Immature natural killer cell (primary cell): ENCODE results near the gene RASSF7. TPM values are rescaled to one million over a fixed set of nuclear protein-coding genes. Genes with fewer than 3 reads are reported as not detected.

ENCODE experiments used
- DNase-seq, 3 donors: peaks; one replicate each; pipeline ENCODE4 v3.0.0; 2022; ENCODE audit warnings: mixed read lengths in 1 of 3
- H3K27ac Mint-ChIP-seq, 6 donors: one replicate each; pipeline ENCODE4 v1.8.0; 2020; ENCODE audit warnings: mixed read lengths in 6 of 6, mild to moderate bottlenecking in 5 of 6, inconsistent platforms in 4 of 6, moderate library complexity in 3 of 6
- H3K27me3 Mint-ChIP-seq, 3 donors: one replicate each; pipeline ENCODE4 v1.8.0; 2020 to 2021; ENCODE audit warnings: low read depth in 3 of 3, mild to moderate bottlenecking in 3 of 3, mixed read lengths in 3 of 3, moderate library complexity in 3 of 3, inconsistent platforms in 1 of 3
- H3K36me3 Mint-ChIP-seq, 3 donors: one replicate each; pipeline ENCODE4 v1.8.0; 2020; ENCODE audit warnings: mixed read lengths in 3 of 3, inconsistent platforms in 2 of 3, mild to moderate bottlenecking in 2 of 3
- H3K4me1 Mint-ChIP-seq, 2 donors: one replicate each; pipeline ENCODE4 v1.8.0; 2020; ENCODE audit warnings: inconsistent platforms in 2 of 2, mild to moderate bottlenecking in 2 of 2, mixed read lengths in 2 of 2, moderate library complexity in 1 of 2
- H3K4me3 Mint-ChIP-seq, 5 donors: one replicate each; pipeline ENCODE4 v1.8.0; 2020; ENCODE audit warnings: mild to moderate bottlenecking in 5 of 5, mixed read lengths in 5 of 5, inconsistent platforms in 3 of 5, moderate library complexity in 3 of 5
- H3K9me3 Mint-ChIP-seq, 6 donors: one replicate each; pipeline ENCODE4 v1.8.0; 2020; ENCODE audit warnings: mild to moderate bottlenecking in 6 of 6, mixed read lengths in 6 of 6, inconsistent platforms in 4 of 6, moderate library complexity in 3 of 6
- polyA plus RNA-seq, 3 donors: library from polyadenylated mRNA; unstranded; fragments of 300-500 nt; fragmentation: Illumina TruSeq; gene quantifications; one replicate each; pipeline ENCODE4 v1.2.3, GENCODE V29; 2021

The RASSF7 gene
- polyA plus RNA-seq, 3 donors from 2014 or later = 20.3 to 31.9 (median 31.5) TPM

DNA sequence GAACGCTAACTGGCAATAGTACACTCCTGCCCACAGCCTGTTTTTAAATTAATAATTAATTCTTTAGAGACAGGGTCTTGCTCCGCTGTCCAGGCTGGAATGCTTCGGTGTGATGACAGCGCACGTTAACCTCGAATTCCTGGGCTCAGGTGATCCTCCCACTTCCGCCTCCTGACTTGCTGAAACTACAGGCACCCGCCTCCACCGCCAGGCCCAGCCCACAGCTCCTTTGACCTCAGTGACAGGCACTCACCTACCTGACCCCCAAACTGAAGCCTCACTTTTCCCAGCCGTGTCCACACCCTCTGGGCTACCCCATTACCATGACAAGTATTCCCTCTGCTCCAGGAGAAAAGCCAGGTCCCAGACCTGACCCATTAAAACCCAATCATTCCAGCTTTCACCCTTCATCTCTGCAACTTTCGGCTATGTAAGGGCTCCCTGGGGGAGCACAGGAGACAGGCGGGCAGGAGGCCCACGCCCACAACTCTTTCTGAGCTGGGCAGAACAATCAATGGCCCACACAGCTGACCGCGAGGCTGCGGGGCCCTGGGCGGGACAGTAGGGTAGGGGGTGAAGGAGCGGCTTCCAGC lies 962 bp upstream of the RASSF7 start:
- Mint-ChIP-seq H3K36me3 (no peaks in the 10 kb centered on the region), H3K27ac (peak overlapping the region; percentile 70 to 91 (median 81)), H3K9me3 (no peaks in the 10 kb centered on the region), H3K4me3 (peak overlapping the region; percentile 67 to 87 (median 73)), H3K27me3 (peaks cover 0 to 11% (median 6%) of the 10 kb centered on the region in 3 donors), H3K4me1 (peaks cover 6 to 13% of the 10 kb centered on the region in 2 donors)
- no peak for DNase-seq

DNA sequence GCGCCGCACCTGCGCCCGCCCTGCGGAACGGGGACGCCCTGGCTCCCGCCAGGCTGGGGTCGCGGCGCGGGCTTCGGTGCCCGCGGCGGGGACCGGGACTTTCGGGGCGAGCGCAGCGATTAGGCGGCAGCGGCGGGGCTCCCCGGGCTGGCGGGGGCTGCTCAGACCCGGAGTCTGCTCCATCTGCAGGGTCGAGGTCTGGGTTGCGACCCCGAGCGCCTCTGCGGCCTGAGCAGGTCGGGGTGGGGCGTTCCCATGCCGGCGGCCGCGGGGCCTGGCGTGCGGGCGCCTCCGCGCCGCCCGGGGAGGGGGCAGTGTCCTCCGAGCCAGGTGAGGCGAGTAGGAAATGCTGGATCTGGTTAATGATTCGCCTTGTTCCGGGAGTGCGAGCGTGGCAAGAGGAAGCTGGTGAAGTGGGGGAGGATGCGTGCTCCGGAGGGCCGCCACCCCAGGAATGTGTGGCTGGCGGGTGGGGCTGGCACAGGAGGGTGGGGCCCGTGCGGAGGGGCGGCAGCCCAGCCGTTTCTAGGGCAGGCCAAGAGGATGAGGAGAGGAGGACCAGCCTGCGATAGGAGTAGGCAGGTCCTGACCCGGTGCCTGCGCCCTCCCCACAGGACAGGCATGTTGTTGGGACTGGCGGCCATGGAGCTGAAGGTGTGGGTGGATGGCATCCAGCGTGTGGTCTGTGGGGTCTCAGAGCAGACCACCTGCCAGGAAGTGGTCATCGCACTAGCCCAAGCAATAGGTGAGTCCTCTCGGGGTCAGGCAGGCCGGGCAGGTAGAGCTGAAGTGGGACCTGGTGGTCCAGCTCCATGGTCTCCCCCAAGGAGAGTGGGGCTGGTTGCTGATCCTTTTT lies 606 bp downstream of the RASSF7 start:
- Mint-ChIP-seq H3K4me3 (peak overlapping the region; percentile 80 to 88 (median 84)), H3K4me1 (peaks cover 6 to 13% of the 10 kb centered on the region in 2 donors), H3K27ac (peak overlapping the region in 3 of 6 donors; percentile 58 to 62 (median 59)), H3K36me3 (no peaks in the 10 kb centered on the region), H3K9me3 (no peaks in the 10 kb centered on the region), H3K27me3 (peaks cover 0 to 11% (median 6%) of the 10 kb centered on the region in 3 donors)
- DNase-seq = no peak

DNA sequence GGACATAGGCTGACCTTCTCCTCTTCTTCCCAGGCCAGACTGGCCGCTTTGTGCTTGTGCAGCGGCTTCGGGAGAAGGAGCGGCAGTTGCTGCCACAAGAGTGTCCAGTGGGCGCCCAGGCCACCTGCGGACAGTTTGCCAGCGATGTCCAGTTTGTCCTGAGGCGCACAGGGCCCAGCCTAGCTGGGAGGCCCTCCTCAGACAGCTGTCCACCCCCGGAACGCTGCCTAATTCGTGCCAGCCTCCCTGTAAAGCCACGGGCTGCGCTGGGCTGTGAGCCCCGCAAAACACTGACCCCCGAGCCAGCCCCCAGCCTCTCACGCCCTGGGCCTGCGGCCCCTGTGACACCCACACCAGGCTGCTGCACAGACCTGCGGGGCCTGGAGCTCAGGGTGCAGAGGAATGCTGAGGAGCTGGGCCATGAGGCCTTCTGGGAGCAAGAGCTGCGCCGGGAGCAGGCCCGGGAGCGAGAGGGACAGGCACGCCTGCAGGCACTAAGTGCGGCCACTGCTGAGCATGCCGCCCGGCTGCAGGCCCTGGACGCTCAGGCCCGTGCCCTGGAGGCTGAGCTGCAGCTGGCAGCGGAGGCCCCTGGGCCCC lies 1.4 kb downstream of the RASSF7 start:
- H3K9me3 Mint-ChIP-seq = no peaks in the 10 kb centered on the region
- H3K27ac Mint-ChIP-seq = no peak overlapping the region
- H3K36me3 Mint-ChIP-seq = no peaks in the 10 kb centered on the region
- DNase-seq = no peak
- H3K4me3 Mint-ChIP-seq = peak overlapping the region in 3 of 5 donors; percentile 80 to 87 (median 84)
- H3K27me3 Mint-ChIP-seq = peaks cover 0 to 6% (median 6%) of the 10 kb centered on the region in 3 donors
- peaks cover 6 to 11% of the 10 kb centered on the region in 2 donors for H3K4me1 Mint-ChIP-seq

DNA sequence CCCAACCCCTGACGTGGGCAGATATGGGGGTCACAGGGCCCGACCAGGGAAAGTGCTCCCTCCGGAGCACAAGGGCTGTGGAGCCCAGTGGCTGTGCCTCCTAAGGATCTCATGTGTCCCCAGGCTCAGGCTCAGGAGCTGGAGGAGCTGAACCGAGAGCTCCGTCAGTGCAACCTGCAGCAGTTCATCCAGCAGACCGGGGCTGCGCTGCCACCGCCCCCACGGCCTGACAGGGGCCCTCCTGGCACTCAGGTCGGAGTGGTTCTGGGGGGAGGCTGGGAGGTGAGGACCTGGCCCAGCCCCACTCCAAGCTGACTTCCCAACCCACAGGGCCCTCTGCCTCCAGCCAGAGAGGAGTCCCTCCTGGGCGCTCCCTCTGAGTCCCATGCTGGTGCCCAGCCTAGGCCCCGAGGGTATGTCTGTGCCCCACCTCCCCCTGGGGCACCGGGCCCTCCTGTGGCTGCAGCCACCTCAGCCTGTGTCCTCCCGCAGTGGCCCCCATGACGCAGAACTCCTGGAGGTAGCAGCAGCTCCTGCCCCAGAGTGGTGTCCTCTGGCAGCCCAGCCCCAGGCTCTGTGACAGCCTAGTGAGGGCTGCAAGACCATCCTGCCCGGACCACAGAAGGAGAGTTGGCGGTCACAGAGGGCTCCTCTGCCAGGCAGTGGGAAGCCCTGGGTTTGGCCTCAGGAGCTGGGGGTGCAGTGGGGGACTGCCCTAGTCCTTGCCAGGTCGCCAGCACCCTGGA lies 2.5 kb downstream of the RASSF7 start:
- Mint-ChIP-seq H3K36me3 (no peaks in the 10 kb centered on the region), H3K27me3 (peaks cover 0 to 6% (median 6%) of the 10 kb centered on the region in 3 donors), H3K4me1 (peaks cover 6 to 14% of the 10 kb centered on the region in 2 donors), H3K27ac (no peak overlapping the region), H3K4me3 (no peak overlapping the region), H3K9me3 (no peaks in the 10 kb centered on the region)
- DNase-seq = no peak

DNA sequence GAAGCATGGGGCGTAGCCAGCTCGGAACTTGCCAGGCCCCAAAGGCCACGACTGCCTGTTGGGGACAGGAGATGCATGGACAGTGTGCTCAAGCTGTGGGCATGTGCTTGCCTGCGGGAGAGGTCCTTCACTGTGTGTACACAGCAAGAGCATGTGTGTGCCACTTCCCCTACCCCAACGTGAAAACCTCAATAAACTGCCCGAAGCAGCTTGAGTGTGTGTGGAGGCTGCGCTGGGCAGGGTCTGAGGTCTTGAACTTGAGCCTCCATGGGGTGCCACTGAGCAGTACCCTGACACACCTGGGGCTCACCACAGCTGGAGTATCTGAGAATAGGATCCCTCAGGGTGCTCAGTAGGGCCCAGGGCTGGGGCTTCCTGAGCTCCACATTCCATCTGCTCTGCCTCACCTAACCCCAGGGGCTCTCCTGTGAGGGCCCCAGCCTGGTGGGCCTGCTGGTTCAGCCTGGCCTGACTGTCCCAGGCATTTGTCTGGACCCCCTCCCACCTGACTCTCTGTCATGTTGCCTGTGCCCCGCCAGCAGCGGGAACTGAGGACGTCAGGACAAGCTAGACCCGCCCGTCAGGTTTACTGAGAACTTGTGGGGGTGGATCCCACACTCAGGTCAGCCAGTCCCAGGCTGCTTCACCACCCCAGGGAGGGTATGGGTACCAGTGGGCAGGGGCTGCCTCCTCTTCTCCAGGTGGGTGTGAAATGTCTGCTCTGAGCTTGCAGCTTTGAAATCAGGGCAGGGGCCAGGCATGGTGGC lies 3.2 kb downstream of the RASSF7 start:
- no peaks in the 10 kb centered on the region for H3K9me3 Mint-ChIP-seq
- H3K36me3 Mint-ChIP-seq = no peaks in the 10 kb centered on the region
- H3K27ac Mint-ChIP-seq = no peak overlapping the region
- peaks cover 0 to 6% (median 6%) of the 10 kb centered on the region in 3 donors for H3K27me3 Mint-ChIP-seq
- DNase-seq = no peak
- no peak overlapping the region for H3K4me3 Mint-ChIP-seq
- peaks cover 6 to 14% of the 10 kb centered on the region in 2 donors for H3K4me1 Mint-ChIP-seq

DNA sequence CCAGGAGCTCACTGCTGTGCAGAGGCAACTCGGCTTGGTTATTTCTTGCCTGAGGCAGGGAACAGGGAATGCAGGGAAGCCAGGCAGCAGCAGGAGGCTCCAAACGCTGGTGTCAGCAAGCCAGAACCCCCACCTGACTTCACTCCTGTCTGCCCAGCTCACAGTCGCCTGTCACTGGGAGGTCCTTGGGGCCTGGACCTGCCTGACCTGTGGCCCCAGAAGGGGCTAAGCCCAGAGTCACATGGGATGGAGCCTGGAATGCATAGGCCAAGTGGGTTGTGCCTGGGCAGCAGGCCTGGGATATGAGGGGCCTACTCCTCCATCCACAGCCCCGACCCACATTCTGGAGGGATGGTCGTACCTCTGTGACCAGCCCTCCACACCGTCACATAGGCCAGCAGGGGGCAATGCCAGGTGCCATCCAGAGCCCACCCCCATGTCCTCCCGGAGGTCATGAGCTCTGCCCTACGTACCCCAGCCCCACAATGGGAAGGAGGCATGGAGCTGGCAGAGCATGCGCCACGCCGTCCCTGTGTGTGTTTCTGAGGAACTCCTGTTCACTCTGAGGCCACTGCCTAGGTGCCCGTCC lies 5.2 kb downstream of the RASSF7 start:
- H3K4me1 Mint-ChIP-seq = peaks cover 0 to 10% of the 10 kb centered on the region in 2 donors
- no peak overlapping the region for H3K4me3 Mint-ChIP-seq
- peak overlapping the region in 1 of 6 donors; percentile 46 for H3K27ac Mint-ChIP-seq

DNA sequence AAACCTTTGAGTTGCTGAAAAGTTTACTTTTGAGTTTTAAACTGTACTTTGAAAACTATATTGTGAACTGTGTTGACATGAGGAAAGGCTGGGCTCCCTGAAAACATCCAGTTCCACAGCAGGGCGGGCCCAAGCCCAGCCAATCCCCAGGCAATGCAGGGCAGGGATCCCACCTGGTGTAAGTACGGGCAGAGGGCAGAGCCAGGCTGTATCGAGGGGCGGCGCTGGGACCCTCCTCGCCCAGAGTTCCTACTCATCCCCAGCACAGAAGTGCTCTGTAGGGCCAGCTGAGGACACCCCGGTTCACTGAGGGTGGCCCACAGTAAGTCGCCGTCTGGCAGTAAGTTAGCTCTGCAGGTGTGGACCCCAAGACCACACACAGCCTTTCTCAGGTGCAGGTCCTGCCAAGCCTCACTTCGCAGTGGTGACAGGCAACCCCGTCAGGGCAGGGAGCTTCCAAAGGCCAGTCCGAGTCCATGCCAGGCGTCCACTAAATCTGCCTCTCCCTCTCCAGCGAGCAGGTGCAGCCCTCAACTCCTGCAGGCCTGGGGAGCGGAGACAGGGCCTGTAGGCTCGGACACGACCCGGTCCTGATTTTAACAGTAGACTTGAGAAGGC lies 6.3 kb downstream of the RASSF7 start:
- no peaks in the 10 kb centered on the region for H3K36me3 Mint-ChIP-seq
- peak overlapping the region; percentile 10 to 81 (median 52) for H3K27ac Mint-ChIP-seq

More for the DNA sequence above, 5.2 kb downstream of the RASSF7 start:
- no peak for DNase-seq
- no peaks in the 10 kb centered on the region for H3K36me3 Mint-ChIP-seq
- H3K27me3 Mint-ChIP-seq = no peaks in the 10 kb centered on the region
- H3K9me3 Mint-ChIP-seq = no peaks in the 10 kb centered on the region

DNA sequence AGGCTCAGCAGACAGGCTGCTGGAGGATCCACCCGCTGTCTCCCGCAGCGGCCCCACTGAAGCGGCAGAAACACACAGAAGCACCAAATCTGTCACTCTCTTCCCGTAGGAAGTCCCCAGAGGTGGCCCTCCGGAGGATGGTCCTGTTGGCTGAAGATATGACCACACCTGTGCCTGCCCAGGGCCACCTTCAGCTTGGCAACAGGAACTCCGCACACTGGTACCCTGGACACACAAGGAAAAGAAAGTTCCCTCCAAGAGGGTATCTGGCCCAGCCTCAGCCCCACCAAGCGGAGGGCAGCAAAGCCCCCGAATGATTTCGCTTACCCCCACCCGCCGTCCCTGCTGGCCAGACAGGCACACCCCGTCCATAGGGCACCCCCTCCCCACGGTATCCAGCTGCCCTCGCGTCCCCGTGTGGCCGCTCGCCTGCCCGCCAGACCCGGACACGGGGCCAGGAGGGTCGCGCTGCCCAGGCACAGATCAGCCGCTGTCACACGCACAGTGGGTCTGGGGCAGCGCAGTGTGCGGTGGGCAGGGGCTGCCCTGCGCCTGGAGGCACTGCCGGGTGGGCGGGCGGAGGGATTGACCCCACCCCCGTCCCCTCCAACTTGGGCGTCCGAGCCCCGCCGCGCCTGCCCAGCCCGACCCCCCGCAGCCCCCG lies 7.0 kb downstream of the RASSF7 start:
- H3K4me1 Mint-ChIP-seq = peaks cover 0 to 5% of the 10 kb centered on the region in 2 donors
- peak overlapping the region in 5 of 6 donors; percentile 17 to 81 (median 58) for H3K27ac Mint-ChIP-seq
- H3K27me3 Mint-ChIP-seq = peaks cover 0 to 3% (median 0%) of the 10 kb centered on the region in 3 donors
- H3K4me3 Mint-ChIP-seq = peak overlapping the region; percentile 30 to 80 (median 68)
- no peak for DNase-seq
- no peaks in the 10 kb centered on the region for H3K9me3 Mint-ChIP-seq
- no peaks in the 10 kb centered on the region for H3K36me3 Mint-ChIP-seq

More for the DNA sequence above, 6.3 kb downstream of the RASSF7 start:
- no peak for DNase-seq
- Mint-ChIP-seq H3K9me3 (no peaks in the 10 kb centered on the region), H3K4me3 (peak overlapping the region; percentile 30 to 80 (median 68)), H3K27me3 (no peaks in the 10 kb centered on the region), H3K4me1 (peaks cover 0 to 5% of the 10 kb centered on the region in 2 donors)

DNA sequence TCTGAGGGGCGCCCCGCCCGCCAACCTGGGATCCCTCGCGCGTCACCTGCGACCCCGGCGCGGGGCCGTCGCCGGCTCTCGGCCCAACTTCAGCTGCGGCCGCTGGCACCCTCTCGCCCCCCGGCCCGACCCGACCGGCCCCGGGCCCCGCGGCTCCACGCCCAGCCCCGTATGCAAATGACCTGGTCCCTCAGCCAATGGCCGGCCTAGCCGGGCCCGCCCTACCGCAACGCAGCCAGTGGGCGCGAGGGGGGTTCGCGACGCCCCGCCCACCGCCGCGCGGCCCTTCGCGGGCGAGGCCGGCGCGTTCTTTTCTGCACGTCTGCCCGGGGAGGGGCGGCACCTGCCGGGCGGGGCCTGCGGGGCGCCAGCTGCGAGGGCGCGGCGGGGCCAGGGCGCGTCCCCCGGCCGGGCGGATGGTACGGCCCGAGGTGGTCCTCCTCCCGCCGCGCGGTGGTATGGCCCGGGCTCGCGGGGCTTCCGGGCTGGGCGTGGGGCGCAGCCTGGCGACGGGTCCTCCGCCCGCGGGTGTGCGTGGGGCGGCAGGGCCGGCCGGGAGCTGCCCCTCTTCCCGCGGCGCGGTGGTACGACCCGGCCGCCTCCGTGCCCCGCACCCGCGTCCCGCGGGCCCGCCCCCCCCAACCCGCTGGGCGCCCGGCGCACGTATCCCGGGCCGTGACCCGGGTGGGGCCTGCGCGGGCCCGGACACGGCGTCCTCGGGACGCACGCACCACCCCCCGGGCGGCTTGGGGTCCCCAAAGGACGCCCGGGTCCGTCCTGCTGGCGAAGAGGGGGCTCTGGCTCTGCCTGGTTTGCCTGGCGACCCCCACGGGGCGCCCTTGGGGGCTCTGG lies 7.8 kb downstream of the RASSF7 start:
- Mint-ChIP-seq H3K9me3 (no peaks in the 10 kb centered on the region), H3K4me3 (peak overlapping the region; percentile 73 to 79 (median 78)), H3K4me1 (peaks cover 0 to 5% of the 10 kb centered on the region in 2 donors), H3K27me3 (peaks cover 0 to 5% (median 3%) of the 10 kb centered on the region in 3 donors), H3K36me3 (no peaks in the 10 kb centered on the region), H3K27ac (no peak overlapping the region)
- peak; percentile 97 to 98 (median 98) for DNase-seq

DNA sequence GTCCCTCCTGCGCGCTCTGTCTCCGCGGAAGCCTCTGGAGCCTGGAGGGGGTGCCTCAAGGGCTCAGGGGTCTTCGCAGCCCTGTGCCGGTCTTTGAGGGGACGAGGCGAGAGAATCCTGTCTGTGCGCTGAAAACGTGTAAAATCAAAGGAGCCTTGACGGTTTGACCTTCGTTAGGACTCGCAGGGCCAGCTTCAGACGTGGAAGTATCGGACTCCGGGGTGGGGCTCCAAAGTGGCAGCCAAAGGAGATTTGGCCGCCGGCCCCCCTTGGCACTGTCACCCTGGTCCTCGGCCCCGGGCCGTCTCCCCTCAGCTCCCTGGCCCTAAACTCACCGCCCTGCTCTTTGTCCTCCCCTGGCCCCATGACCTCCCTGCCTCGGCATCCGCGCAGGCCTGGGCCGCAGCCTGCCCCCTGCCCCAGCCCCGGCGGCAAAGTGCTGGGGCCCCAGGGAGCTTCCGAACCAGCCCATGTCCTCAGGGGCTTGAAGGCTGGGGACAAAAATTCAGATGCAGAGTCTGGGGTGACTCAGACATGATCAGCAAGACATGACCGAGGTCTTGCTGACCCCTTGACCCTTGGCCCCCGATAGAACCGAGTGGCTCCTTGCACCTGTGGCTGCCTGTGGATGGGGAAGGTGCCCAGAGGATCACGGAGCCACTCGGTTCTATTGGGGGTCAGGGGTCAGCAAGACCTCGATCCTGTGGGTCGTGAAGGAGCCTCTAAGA lies 8.6 kb downstream of the RASSF7 start:
- no peak for DNase-seq
- H3K9me3 Mint-ChIP-seq = no peaks in the 10 kb centered on the region
- peaks cover 0 to 5% (median 3%) of the 10 kb centered on the region in 3 donors for H3K27me3 Mint-ChIP-seq
- peaks cover 0 to 5% of the 10 kb centered on the region in 2 donors for H3K4me1 Mint-ChIP-seq
- no peaks in the 10 kb centered on the region for H3K36me3 Mint-ChIP-seq
- peak overlapping the region in 2 of 6 donors; percentile 40 to 72 for H3K27ac Mint-ChIP-seq
- H3K4me3 Mint-ChIP-seq = peak overlapping the region; percentile 74 to 79 (median 78)
